ENCODE measurements around the gene EDA.

DNA sequence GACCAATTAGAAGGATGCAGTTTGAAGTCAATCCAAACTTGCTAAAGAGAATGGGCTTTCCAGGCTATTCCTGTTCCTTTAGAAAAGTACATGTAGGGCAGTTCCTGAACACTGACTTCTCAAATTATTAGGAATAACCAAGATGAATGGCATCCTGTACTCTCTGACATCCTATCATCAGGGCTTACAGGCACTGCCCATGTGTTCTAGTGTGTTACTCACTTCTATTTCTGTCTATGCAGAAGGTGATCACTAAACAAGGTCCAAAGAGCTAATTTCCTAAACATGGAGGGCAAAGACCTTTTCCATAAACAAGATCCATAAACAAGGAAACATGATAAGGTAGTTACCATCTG, 380.2 kb downstream of the EDA start:
- TF ChIP-seq, protein P1, sequence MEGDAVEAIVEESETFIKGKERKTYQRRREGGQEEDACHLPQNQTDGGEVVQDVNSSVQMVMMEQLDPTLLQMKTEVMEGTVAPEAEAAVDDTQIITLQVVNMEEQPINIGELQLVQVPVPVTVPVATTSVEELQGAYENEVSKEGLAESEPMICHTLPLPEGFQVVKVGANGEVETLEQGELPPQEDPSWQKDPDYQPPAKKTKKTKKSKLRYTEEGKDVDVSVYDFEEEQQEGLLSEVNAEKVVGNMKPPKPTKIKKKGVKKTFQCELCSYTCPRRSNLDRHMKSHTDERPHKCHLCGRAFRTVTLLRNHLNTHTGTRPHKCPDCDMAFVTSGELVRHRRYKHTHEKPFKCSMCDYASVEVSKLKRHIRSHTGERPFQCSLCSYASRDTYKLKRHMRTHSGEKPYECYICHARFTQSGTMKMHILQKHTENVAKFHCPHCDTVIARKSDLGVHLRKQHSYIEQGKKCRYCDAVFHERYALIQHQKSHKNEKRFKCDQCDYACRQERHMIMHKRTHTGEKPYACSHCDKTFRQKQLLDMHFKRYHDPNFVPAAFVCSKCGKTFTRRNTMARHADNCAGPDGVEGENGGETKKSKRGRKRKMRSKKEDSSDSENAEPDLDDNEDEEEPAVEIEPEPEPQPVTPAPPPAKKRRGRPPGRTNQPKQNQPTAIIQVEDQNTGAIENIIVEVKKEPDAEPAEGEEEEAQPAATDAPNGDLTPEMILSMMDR (IDR thresholded peaks at IDR 0.05), result no peak
- TF ChIP-seq POLR2A (IDR thresholded peaks at IDR 0.05) (no peak), POLR2AphosphoS5 (IDR thresholded peaks at IDR 0.05) (no peak), EP300 (IDR thresholded peaks at IDR 0.05) (no peak)
